KOPT-K1 (cell line): ENCODE measurements around the gene DCAF8.
A peak's percentile ranks its signal among the peaks of the same experiment; 100 is the strongest.
"Not testable (repeated sequence)": the region's sequence is repeated elsewhere in the genome, so short reads cannot be mapped to it uniquely, and the experiment has no call there.

ENCODE experiments used
- H3K27ac ChIP-seq: fragments of 200-600 bp; sonication (generic); 2 replicates; pipeline ENCODE4 v1.5.1; 2016; ENCODE audit warnings: antibody characterized with exemption, mild to moderate bottlenecking, low read depth, low read length; ENCODE audit not compliant: poor library complexity, severe bottlenecking
- H3K36me3 ChIP-seq: fragments of 200-600 bp; sonication (generic); 2 replicates; pipeline ENCODE4 v1.5.1; 2017; ENCODE audit warnings: antibody characterized with exemption, mild to moderate bottlenecking, low read length, moderate library complexity; ENCODE audit not compliant: insufficient read depth
- H3K9me3 ChIP-seq: fragments of 200-600 bp; sonication (generic); 2 replicates; pipeline ENCODE4 v1.5.1; 2017; ENCODE audit warnings: antibody characterized with exemption, low read length, mild to moderate bottlenecking; ENCODE audit not compliant: insufficient read depth, poor library complexity, severe bottlenecking

DCAF8 gene

GRCh38 chr1:160261893-160262794 lies at the start of gene DCAF8:
Gene DCAF8, minus strand, starts transcription at chr1:160262549. Its CDS starts 18,541 bp downstream, at chr1:160244008.
- Histone ChIP-seq H3K36me3 (peaks cover 21% of the 10 kb centered on the region), H3K27ac (peak within 1 kb of the TSS; percentile 80), H3K9me3 (no peaks in the 10 kb centered on the region)

- Histone ChIP-seq H3K27ac (no peak overlapping the region), H3K36me3 (peaks cover 99% of the 10 kb centered on the region)
Observed at GRCh38 chr1:160309571-160309970, 47.2 kb upstream of the DCAF8 start.

GRCh38 chr1:160309185-160309557 lies 46.8 kb upstream of the DCAF8 start:
- Histone ChIP-seq H3K36me3 (peaks cover 99% of the 10 kb centered on the region), H3K9me3 (no peaks in the 10 kb centered on the region), H3K27ac (no peak overlapping the region)

More at GRCh38 chr1:160309571-160309970, 47.2 kb upstream of the DCAF8 start:
- no peaks in the 10 kb centered on the region for H3K9me3 ChIP-seq

- Histone ChIP-seq H3K9me3 (no peaks in the 10 kb centered on the region), H3K36me3 (peaks cover 99% of the 10 kb centered on the region), H3K27ac (no peak overlapping the region)
Observed at GRCh38 chr1:160308451-160309184, 46.3 kb upstream of the DCAF8 start.

DNA sequence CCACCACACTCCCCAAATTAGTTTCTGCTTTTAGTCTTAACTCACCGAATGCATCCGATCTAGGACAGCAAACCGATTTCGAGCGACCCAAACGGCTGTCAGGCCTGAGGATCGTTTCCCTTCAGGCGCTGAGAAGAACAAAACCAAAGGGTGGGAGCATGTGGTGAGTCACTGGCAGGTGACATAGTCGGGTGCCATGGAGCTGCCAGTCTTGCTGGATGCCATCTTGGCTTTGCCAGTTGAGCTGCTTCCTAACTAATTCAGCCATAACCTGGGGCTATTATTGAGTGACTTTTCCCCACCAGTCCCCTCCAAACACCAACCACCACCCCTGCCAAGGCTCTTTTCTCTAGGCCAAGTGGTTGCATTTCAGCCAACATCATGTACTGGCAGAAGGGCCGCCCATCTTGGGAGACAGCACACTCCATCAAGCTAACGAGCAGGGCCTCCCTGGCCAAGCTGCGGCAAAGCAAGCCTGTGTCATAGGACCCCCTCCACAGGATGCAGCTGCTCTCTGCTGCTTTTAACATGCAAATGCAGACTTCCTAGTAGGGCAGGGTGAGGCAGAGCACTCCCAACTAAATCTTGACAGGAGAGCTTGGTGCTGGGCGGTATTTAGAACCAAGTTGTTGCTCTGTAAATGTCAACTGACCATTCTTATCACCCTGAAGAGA lies 44.9 kb upstream of the DCAF8 start:
- H3K27ac ChIP-seq = no peak overlapping the region
- peaks cover 99% of the 10 kb centered on the region for H3K36me3 ChIP-seq
- H3K9me3 ChIP-seq = no peaks in the 10 kb centered on the region

GRCh38 chr1:160300173-160300572 lies 37.8 kb upstream of the DCAF8 start:
- Histone ChIP-seq H3K36me3 (peaks cover 99% of the 10 kb centered on the region), H3K9me3 (no peaks in the 10 kb centered on the region), H3K27ac (no peak overlapping the region)

DNA sequence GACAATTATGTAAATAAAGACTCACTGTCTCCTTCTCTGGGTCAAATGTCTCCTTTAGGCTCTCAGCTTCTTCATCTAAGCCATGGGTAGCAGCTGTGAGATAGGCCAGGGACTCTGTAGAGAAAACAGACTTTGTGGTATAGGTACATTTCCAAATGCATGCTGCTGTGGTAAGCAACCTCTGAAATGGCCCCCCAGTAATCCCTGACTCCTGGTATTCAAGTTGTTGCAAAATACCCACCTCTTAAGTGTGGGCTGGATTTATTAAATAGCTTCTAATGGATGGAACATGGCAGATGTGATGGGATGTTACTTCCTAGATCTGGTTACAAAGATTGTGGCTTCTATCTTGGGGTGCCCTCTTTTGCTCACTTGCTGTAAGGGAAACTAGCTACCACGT lies 33.7 kb upstream of the DCAF8 start:
- Histone ChIP-seq H3K27ac (no peak overlapping the region), H3K36me3 (peaks cover 99% of the 10 kb centered on the region), H3K9me3 (no peaks in the 10 kb centered on the region)

GRCh38 chr1:160293020-160293968 lies 30.9 kb upstream of the DCAF8 start:
- H3K27ac ChIP-seq = no peak overlapping the region
- peaks cover 96% of the 10 kb centered on the region for H3K36me3 ChIP-seq
- no peaks in the 10 kb centered on the region for H3K9me3 ChIP-seq

DNA sequence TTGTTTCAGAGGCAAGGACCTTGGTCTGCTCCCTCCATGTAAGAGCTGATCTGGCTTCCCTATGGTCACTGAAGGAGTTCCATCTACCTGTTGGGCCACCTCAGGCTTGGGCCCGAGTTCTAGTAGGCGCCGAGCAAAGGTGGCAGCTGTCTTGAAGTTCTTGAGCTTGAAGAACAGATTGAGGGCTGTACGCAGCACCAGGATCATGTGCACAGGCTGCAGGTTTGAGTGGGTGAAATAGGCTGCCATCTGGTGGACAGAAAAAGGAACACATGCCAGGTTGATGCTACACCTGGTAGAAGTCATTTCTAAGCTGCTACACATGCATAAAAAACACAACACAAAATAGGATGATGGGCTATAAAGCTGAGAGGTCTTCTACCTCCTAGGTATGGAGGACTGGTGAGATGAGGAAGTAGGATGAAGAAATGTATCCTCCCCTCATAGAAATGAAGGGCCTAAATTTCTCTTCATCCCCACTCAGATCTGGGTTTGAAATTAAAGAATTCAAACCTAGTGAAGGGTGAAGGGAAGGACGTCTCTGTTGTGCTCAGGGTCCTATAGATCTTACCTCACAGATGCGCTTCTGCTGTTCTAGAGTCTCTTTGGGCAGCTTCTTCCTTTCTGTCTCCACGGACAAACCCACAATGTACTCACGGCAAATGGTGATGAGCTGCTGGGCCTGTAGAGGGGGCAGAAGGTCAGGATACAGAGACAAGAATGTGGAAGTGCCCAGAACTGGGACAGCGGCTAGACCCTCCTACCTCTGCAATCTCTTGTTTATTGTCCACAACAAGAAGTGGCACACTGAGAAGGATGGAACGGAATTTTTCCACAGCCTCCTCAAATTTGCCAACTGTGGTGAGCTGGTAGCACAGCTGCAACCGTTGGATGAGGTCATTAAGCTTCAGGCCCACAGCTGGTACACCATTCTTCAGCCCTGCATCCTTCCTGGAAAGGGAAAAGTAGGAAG lies 29.2 kb upstream of the DCAF8 start:
- Histone ChIP-seq H3K36me3 (peaks cover 78% of the 10 kb centered on the region), H3K9me3 (no peaks in the 10 kb centered on the region), H3K27ac (no peak overlapping the region)

DNA sequence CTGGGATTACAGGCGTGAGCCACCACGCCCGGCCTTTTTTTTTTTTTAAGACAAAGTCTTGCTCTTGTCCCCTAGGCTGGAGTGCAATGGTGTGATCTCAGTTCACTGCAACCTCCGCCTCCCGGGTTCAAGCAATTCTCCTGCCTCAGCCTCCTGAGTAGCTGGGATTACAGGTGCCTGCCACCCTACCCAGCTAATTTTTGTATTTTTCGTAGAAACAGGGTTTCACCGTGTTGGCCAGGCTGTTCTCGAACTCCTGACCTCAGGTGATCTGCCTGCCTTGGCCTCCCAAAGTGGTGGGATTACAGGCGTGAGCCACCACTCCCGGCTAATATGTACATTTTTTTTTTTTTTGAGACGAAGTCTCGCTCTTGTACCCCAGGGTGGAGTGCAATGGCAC lies 25.4 kb upstream of the DCAF8 start:
- H3K36me3 ChIP-seq = peaks cover 42% of the 10 kb centered on the region
- H3K9me3 ChIP-seq, H3K27ac ChIP-seq: not testable (repeated sequence)

GRCh38 chr1:160285506-160285905 lies 23.2 kb upstream of the DCAF8 start:
- Histone ChIP-seq H3K27ac (no peak overlapping the region), H3K9me3 (no peaks in the 10 kb centered on the region), H3K36me3 (peaks cover 42% of the 10 kb centered on the region)

DNA sequence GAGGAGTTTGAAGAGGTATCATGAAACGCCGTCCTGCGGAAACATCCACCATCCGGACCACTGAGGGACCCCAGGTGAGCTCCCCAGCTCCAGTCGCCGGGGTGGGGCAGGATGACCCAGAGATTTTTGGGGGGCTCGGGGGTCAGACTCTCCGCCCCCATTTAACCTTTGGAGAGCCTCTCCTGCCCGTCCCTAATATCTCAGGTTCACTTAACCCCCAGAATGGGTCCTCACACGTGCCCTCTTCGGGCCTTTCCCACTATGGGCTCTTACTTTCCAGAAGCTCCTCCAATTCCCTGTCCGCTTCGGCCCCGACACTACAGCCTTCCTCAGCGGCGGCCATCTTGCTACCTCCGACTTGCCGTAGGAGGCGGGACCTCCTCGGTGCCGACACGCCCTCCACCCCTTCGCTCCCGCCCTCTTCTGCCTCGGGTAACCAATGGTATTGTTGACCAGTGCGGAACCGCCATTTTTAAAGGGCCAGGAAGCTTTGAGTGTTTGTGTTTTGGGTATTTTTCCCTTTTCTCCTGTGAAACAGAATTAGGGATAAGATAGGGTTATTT lies 22.5 kb upstream of the DCAF8 start, which contains the start of gene PEX19:
Gene PEX19 (minus strand): TSS at position 352 of the 563 bp plus-strand sequence. CDS start 9 bp downstream, at position 343.
- peaks cover 42% of the 10 kb centered on the region for H3K36me3 ChIP-seq
- no peaks in the 10 kb centered on the region for H3K9me3 ChIP-seq
- H3K27ac ChIP-seq = peak within 1 kb of the TSS; percentile 68

- Histone ChIP-seq H3K27ac (peak overlapping the region; percentile 68), H3K36me3 (peaks cover 42% of the 10 kb centered on the region), H3K9me3 (no peaks in the 10 kb centered on the region)
Observed at GRCh38 chr1:160284220-160284781, 22.0 kb upstream of the DCAF8 start.
